ENCODE results near the gene PCDHA10.

DNA sequence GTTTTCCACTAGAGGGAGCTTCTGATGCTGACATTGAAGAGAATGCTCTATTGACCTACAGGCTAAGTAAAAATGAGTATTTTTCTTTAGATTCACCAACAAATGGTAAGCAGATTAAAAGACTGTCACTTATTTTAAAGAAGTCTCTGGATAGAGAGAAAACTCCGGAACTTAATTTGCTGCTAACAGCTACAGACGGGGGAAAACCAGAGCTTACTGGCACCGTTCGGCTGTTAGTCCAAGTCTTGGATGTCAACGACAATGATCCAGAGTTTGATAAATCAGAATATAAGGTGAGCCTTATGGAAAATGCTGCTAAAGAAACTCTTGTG is 13.8 kb downstream of the PCDHA10 start:
- TF ChIP-seq, protein P1, sequence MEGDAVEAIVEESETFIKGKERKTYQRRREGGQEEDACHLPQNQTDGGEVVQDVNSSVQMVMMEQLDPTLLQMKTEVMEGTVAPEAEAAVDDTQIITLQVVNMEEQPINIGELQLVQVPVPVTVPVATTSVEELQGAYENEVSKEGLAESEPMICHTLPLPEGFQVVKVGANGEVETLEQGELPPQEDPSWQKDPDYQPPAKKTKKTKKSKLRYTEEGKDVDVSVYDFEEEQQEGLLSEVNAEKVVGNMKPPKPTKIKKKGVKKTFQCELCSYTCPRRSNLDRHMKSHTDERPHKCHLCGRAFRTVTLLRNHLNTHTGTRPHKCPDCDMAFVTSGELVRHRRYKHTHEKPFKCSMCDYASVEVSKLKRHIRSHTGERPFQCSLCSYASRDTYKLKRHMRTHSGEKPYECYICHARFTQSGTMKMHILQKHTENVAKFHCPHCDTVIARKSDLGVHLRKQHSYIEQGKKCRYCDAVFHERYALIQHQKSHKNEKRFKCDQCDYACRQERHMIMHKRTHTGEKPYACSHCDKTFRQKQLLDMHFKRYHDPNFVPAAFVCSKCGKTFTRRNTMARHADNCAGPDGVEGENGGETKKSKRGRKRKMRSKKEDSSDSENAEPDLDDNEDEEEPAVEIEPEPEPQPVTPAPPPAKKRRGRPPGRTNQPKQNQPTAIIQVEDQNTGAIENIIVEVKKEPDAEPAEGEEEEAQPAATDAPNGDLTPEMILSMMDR (IDR thresholded peaks at IDR 0.05), result no peak
- TF ChIP-seq POLR2A (IDR thresholded peaks at IDR 0.05), result no peak
